CD4-positive, alpha-beta T cell treated with Interleukin-1 beta for 1 hour (primary cell): ENCODE measurements around the gene AASS.

Source experiments
- DNase-seq, 2 donors: peaks; one replicate each; pipeline ENCODE4 v3.0.0-alpha.2; 2020 to 2022

The AASS gene

GRCh38 chr7:122103064-122103463 is 41.0 kb downstream of the AASS start:
- no peak for DNase-seq

- no peak for DNase-seq
Measured at GRCh38 chr7:122100021-122100420, 44.0 kb downstream of the AASS start.

- no peak for DNase-seq
Measured at GRCh38 chr7:122095642-122096041, 48.4 kb downstream of the AASS start.

GRCh38 chr7:122094549-122094948 is 49.5 kb downstream of the AASS start:
- no peak for DNase-seq

- peak; percentile 48 for DNase-seq
Measured at GRCh38 chr7:122092964-122093797, 50.9 kb downstream of the AASS start.

GRCh38 chr7:122082670-122083069 is 61.4 kb downstream of the AASS start:
- DNase-seq, result no peak

GRCh38 chr7:122082160-122082559 is 61.9 kb downstream of the AASS start:
- no peak for DNase-seq

GRCh38 chr7:122073635-122074034 is 70.4 kb downstream of the AASS start:
- no peak for DNase-seq

- DNase-seq, result no peak
Measured at GRCh38 chr7:122072924-122073599, 71.0 kb downstream of the AASS start.

- DNase-seq, result no peak
Measured at GRCh38 chr7:122072272-122072671, 71.8 kb downstream of the AASS start.

GRCh38 chr7:122070834-122071233 is 73.2 kb downstream of the AASS start:
- no peak for DNase-seq

GRCh38 chr7:122070062-122070461 is 74.0 kb downstream of the AASS start:
- DNase-seq, result no peak

- DNase-seq, result no peak
Measured at GRCh38 chr7:122068999-122069398, 75.0 kb downstream of the AASS start.

GRCh38 chr7:122068046-122068445 is 76.0 kb downstream of the AASS start:
- DNase-seq, result no peak

- DNase-seq, result no peak
Measured at GRCh38 chr7:122067077-122067476, 77.0 kb downstream of the AASS start.

GRCh38 chr7:122064971-122065370 is 79.1 kb downstream of the AASS start:
- DNase-seq, result no peak

- DNase-seq, result no peak
Measured at GRCh38 chr7:122063146-122063545, 80.9 kb downstream of the AASS start.

- DNase-seq, result no peak
Measured at GRCh38 chr7:122059542-122059941, 84.5 kb downstream of the AASS start.

- no peak for DNase-seq
Measured at GRCh38 chr7:122056977-122057376, 87.1 kb downstream of the AASS start.

GRCh38 chr7:122055073-122055472 is 89.0 kb downstream of the AASS start:
- no peak for DNase-seq

GRCh38 chr7:122054393-122054792 is 89.7 kb downstream of the AASS start:
- no peak for DNase-seq

GRCh38 chr7:122046402-122046801 is 97.6 kb downstream of the AASS start:
- no peak for DNase-seq

GRCh38 chr7:122040147-122040546 is 103.9 kb downstream of the AASS start:
- DNase-seq, result no peak

GRCh38 chr7:122038904-122039303 is 105.1 kb downstream of the AASS start:
- DNase-seq, result no peak
